Measurements from ENCODE around the gene PWP2. TPM values are rescaled to one million over a fixed set of nuclear protein-coding genes. Genes with fewer than 3 reads are reported as not detected.
A peak's percentile ranks its signal among the peaks of the same experiment; 100 is the strongest.
"Not testable (repeated sequence)": the region's sequence is repeated elsewhere in the genome, so short reads cannot be mapped to it uniquely, and the experiment has no call there.

PWP2 gene
- total RNA-seq, 1 donor from 2014 or later, result 8.5 TPM

DNA sequence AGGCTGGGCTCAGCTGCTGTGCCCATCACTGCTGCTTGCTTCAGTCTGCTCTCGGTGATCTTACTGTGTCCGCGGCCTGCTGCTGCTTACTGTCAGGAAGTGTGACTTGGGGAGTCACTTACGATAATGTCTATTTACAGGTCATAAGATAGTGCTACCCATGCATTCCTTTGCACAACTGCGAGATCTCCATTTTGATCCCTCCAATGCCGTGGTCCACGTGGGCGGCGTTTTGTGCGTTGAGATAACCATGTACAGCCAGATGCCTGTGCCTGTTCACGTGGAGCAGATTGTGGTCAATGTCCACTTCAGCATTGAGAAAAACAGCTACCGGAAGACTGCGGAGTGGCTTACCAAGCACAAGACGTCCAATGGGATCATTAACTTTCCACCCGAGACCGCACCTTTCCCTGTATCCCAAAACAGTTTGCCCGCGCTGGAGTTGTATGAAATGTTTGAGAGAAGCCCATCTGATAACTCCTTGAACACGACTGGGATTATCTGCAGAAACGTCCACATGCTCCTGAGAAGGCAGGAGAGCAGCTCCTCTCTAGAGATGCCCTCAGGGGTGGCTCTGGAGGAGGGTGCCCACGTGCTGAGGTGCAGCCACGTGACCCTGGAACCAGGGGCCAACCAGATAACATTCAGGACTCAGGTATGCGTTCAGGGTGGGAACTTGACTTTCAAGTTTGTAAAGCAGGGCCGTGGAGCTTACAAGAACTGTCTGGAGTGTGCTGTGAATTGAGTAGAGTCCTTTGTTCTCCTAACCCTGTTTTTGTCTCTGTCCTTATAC is 24.4 kb upstream of the PWP2 start:
- DNase-seq (ENCODE audit: low read depth in 2 of 2), result peak in 1 of 2 donors; percentile 15

DNA sequence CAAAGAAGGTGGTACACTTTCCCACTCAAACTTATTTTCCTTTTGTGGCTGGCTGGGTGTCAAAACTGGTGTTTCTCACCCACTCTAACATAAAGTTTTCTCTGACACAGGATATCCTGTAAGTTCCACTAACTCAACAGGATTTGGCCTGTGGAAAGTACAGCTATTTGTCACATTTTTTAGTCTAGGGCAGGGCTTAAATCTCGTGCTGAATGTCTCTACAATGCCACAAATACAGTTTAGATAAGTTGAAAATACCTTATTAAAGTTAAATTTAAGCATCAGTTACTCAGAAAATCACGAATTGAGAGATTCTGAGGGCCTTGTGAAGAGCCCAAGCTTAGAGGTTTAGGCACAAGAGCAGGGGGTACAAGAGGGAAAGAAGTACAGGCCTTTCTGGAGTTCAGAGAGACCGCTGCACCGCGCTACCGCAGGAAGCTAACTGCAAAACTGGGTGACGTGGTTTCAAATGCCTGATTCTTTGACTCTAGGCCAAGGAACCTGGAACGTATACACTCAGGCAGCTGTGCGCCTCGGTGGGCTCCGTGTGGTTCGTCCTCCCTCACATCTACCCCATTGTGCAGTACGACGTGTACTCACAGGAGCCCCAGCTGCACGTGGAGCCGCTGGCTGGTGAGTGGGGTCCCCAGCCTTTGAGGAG is 23.4 kb upstream of the PWP2 start:
- peak; percentile 88 to 93 for DNase-seq (ENCODE audit: low read depth in 2 of 2)

DNA sequence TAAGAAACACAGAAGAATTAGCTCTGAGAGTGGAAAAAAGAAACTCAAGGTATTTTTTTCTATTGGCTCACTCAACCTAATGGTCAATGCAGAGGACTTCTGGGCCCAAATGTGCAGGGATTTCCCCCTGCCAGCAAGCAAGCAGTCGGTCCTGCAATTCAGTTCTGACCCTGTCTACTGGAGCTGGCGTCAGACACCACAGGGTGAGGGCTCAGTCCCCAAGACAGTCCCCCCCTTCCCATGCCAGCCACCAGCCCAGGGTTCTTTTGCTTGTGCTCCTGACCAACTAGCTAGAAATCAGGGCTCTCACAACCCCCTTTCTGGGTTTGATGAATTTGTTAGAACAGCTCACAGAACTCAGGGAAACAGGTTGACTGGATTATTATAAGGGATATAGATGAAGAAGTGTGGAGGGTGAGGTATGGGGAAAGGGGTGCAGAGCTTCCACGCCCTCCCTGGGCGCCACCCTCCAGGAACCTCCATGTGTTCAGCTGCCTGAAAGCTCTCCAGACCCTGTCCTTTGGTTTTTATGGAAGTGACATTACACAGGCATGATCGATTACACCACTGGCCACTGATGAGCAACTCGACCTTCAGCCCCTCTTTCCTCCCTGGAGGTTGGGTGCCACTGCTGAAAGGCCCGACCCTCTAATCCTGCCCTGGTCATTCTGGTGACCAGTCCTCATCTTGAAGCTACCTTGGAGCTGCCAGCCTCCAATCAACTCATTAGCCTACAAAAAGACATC is 22.5 kb upstream of the PWP2 start:
- peak in 1 of 2 donors; percentile 25 for DNase-seq (ENCODE audit: low read depth in 2 of 2)

DNA sequence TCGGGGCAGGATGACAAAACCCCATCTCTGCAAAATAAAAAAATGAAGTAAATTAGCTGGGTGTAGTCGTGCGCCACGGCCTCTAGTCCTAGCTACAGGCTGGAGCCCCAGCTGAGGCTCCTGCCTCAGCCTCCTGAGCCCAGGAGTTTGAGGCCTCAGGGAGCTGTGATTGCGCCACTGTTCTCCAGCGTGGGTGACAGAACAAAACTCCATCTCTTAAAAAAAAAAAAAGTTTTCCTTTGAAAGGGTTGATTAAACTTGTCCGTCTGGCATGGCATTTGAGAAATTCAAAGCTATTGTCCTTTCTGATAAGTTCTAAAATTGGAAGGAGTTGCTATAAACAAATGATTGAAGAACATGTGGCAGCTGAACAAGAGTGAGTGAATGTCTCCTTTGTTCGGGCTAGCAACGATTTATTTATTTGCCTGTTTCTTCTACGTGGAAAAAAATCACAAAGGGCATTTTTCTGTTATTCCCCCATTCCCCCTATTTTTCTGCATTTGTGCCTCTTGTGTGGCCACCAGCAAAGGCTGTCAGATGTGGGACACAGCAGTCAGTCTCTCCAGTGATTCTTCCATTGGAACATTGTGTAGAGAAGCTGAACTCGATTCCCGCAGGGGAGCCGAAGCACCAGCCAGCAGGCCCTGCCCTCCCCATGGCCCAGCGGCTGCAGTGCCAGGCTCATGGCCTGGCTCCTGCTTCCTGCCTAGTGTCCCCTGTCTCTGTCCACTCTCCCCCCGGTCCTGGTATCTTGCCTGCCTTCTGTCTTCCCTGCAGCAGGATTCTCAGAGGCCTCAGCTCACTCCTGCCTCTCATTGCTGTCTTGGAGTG is 21.5 kb upstream of the PWP2 start:
- DNase-seq (ENCODE audit: low read depth in 2 of 2), result peak in 1 of 2 donors; percentile 14

DNA sequence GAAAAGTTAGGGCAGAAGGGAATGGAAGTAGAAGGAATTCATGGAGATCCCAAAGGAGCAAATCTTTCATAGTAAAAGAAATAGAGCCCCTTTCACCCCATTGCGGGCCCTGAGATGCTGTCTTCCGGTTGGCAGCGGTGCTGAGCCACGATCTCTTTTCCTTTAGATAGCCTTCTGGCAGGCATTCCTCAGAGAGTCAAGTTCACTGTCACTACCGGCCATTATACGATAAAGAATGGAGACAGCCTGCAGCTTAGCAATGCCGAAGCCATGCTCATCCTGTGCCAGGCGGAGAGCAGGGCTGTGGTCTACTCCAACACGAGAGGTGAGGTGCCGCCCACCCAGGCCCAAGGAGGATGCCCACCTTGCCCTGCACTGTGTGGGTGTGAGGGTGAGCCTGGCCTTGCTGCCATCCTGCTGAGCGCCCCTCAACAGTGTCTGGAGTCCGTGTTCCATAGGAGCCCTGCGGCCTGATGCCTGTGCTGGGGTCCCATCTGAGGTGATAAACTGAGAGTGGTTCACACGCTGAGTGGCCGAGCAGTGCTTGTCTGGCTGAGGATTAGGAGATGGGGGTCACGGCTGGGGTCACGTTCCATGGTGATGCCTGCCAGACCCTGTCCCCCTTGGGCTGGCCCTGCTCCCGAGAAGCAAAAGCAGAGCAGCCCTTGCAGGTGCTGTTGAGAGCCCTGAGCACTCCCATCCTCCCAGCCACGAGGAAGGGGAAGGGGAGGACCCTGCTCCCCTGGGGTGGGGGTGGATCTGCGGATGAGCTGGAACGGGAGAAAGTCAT is 20.4 kb upstream of the PWP2 start:
- DNase-seq (ENCODE audit: low read depth in 2 of 2), result no peak

DNA sequence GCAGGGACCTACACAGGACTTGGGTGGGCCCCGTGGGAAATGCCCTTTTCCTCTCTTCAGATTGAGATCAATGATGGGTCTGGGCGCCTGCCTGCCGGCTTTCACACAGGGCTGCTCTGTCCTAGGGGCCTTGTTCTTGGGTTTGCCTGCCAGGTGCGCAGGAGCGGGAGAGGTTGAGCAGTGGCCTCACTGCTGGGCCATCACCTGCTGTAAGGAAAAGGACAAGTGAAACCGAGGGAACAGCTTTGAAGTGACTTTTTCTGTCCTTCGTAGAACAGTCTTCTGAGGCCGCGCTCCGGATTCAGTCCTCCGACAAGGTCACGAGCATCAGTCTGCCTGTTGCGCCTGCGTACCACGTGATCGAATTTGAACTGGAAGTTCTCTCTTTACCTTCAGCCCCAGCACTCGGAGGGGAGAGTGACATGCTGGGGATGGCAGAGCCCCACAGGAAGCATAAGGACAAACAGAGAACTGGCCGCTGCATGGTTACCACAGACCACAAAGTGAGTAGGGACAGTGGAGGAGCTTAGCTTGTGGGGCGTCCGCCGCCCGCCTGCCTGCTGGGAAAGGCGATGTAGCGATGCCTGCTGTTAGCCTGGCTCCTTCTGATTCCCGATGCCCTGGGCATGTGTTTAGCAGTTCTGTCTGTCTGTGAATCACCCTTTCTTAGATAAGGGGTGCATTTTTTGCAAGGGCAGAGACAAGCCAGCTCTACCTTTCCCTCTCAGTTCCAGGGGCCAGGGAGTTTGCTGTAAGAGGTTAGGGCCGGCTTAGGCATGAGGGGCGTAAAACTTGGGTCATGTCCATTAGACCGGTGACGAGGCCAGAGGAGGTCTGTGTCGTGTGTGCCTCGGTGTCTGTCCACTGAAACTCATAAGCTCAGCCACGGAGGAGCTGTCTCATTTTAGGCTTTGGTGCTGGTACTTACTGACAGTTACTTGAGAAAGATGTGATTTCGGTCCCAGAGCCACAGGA is 19.5 kb upstream of the PWP2 start:
- DNase-seq (ENCODE audit: low read depth in 2 of 2), result no peak

DNA sequence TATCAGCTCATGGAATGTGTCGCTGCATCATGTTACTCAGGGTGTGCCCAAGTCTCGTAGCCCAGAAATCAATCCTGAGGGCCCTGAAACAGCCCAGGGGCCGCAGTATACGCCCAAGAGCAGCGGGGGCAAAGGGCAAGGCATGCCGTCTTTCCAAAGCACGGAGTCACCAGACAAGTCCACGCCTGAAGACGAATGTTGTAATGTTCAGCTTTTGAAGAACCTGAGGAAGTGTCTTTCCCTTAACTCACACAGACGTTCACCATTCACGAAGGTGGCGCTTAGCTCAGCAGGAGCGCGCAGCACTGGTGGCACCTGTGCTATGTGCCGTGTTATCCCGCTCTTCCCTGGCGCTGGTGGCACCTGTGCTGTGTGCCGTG is 18.8 kb upstream of the PWP2 start:
- no peak for DNase-seq (ENCODE audit: low read depth in 2 of 2)

DNA sequence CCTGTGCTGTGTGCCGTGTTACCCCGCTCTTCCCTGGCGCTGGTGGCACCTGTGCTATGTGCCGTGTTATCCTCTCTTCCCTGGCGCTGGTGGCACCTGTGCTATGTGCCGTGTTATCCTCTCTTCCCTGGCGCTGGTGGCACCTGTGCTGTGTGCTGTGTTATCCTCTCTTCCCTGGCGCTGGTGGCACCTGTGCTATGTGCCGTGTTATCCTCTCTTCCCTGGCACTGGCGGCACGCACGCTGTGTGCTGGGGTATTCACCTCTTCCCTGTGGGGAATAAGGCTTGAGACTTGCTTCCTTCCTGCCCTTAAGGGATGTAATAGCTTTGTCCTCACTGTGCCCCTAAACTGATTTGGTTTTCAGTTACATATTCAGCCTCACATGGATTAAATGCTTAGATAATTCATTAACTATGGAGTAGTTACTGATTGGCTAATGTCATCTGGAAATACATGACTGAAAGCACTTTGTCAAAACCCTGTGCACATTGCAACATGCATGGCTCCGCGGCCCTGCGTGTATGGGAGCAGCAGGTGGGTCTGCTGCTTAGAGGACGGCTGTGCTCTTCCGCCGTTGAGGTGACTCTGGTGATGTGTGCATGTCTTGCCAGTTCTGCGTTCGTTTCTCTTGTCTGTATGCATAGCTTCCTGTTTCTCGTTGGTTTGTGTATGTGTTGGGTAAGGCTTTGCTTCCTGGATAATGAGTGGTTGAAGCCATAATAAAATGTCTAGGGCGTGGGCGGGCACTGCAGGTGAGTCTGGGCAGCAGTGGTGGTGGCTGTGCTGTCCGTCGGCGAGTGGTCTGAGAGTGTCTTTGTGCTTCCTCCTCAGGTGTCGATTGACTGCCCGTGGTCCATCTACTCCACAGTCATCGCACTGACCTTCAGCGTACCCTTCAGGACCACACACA is 17.9 kb upstream of the PWP2 start:
- DNase-seq (ENCODE audit: low read depth in 2 of 2), result no peak

DNA sequence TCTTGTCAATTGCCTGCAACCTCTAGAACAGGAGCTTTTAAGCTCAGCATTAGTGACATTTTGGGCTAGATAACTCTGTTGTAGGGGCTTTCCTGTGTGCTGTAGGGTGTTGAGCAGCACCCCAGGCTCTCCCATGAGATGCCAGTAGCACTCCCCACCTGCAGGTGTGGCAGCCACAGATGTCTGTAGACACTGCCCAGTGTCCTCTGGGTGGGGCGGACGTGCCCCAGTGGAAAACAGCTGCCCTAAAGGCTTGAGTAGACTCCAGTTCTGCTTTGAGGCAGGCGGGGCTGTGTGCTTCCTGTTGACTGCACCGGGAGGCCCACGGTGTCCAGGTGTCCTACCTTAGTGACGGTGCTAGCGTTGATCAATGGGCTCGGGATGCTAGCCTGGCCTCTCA is 16.9 kb upstream of the PWP2 start:
- no peak for DNase-seq (ENCODE audit: low read depth in 2 of 2)

DNA sequence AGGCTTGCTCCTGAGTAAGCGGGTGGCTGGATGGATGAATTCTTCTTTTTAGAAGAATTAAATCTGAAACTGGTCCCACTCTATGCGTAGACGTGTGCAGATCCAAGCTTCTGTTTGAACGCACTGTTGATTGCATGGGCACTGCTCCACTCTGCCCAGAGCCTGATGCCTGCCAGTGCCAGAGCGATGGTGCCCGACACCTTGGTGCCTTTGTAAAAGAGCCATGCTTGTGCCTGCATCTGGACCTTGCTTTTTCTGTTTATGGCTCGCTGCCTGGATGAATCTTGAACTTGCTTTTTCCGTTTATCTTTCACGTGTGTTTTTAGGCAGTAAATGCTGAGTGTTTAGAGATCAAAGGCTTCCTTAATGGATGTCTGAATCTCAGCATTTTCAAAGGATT is 15.0 kb upstream of the PWP2 start:
- DNase-seq (ENCODE audit: low read depth in 2 of 2), result no peak

DNA sequence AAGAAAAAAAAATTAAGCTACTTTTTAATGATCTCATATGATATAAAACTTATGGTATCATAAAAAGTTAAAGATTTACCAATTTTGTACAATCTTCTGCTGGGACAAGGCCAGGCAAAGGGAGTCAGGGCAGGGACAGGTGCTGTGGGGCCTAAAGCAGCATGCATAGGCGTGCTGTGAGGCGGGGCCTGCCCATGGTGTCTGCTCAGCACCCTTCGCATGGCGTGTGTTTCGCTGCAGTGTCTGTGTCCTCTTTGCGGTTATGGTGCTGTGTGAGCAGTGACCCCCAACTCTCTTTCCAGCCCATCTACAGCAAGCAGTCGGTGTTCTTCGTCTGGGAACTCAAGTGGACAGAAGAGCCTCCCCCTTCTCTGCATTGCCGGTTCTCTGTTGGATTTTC is 13.4 kb upstream of the PWP2 start:
- DNase-seq (ENCODE audit: low read depth in 2 of 2), result no peak

DNA sequence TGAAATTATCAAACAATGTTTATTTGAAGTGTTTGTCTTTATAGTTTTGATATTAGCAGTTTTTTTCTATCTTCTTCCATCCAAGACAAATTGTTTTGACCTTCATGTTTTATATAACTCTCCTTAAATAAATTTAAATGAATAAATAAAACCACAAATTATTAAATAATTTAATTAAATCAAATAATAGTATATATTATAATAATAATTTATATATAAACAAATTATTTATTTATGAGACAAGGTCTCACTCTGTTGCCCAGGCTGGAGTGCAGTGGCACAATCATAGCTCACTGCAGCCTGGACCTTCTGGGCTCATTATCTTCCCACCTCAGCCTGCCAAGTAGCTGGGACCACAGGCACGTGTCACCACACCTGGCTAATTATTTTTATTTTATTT is 12.4 kb upstream of the PWP2 start:
- DNase-seq (ENCODE audit: low read depth in 2 of 2), result no peak

DNA sequence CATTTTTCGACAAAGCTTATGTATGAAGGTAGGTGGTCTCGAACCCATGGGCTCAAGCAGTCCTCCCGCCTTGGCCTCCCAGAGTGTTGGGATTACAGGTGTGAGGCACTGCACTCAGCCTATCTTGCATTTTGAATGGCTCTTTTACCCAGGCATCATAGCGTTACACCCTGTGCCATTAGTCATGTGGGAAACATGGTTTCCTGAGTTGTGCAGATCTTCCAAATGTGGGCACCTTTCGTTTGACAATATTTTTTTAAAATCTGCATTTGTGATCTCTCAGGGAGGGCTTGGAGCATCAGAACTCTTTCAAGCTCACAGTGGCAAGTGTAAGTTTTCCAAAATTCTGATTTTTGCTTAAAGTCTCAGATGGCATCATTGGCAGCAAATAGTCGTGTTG is 8.7 kb upstream of the PWP2 start:
- DNase-seq (ENCODE audit: low read depth in 2 of 2), result not testable (repeated sequence)

DNA sequence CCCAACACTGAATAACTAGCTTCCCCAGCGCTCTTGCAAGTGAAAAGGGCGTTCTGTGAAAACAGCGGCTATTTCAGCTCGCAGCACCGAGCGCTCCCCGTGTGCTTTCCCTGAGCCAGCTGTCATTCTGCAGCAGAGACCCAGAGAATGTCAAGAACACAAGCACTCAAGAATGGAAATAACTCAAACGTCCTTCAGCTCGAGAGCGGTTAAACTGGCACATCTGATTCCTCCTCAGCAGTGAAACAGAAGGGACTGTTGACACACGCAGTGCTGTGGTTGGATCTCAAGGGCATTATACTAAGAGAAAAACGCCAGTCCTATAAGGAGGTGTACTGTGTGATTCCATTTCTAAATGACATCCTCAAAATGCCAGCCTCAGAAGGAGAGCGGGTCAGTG is 8.2 kb upstream of the PWP2 start:
- DNase-seq (ENCODE audit: low read depth in 2 of 2), result not testable (repeated sequence)

DNA sequence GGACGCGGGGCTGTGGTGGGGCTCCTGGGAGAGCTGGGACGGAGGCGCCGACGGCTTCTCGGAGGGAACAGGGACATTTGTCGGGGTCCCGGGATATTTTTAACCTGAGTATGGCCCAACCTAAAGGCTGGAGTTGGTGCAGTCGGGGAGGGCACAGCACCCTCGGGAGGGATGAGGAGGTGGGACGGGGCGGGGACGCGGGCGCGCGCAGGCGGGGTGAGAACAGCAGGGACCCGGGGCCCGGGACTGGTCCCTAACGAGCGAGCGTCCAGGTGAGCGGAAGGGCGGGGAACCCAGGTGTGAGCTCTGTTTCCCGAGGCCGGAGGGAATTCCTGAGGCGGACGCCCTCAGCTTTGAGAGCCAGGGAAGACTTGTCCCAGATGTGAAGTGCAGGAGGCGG is 390 bp downstream of the PWP2 start:
- DNase-seq (ENCODE audit: low read depth in 2 of 2), result not testable (repeated sequence)

DNA sequence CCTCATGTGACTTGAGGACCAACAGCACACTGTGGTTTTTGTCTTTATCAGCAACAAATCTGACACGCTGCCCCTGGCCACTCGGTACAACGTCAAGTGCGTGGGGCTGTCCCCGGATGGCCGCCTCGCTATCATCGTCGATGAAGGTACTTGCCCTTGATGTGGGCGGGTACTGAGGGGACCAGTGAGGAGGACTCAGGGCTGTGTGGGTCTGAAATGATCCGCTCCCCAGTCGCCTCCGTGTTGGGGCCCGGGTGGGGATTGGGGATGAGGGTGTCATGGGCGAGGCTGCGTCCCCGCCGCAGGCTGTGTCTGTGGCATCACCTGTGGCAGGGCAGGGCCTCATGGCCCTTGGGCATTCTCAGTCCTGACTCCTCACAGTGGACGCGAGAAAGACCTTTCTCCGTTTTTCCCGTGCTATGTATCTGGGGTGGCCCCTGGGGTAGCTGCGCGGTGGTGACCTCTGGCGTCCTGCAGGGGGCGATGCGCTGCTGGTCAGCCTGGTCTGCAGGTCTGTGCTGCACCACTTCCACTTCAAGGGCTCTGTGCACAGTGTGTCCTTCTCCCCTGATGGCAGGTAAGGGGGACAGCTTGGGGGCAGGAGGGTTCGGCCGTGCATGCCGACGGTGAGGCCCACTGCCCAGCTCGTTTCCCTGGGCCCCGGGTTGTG is 6.6 kb downstream of the PWP2 start:
- DNase-seq (ENCODE audit: low read depth in 2 of 2), result not testable (repeated sequence)

DNA sequence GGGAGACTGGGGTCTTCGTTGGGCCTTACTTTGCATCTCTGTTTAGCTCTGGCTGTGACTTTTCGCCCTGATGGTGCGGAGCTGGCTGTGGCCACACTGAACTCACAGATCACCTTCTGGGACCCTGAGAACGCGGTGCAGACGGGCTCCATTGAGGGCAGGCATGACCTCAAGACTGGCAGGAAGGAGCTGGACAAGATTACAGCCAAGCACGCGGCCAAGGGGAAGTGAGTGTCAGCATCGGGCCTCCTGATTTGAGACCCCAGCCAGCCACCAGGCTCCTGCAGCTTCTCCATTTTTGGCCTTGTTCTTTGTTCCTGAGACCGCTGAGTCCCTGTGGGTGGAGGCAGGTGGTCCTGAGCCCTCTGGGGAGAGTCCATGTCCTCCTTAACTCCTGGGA is 14.9 kb downstream of the PWP2 start:
- not testable (repeated sequence) for DNase-seq (ENCODE audit: low read depth in 2 of 2)

DNA sequence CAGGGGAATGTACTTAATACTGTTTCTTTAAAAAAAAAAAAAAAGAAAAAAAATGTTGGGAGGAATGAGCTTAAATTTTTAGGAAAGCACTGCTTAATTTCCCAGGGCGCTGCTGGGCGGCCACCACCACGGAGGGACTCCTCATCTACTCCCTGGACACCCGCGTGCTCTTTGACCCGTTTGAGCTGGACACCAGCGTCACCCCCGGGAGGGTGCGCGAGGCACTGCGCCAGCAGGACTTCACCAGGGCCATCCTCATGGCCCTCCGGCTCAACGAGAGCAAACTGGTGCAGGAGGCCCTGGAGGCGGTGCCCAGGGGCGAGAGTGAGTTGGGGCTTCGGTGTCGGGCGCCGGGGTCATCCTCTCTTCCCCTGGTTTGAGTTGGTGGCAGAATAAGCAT is 20.6 kb downstream of the PWP2 start:
- DNase-seq (ENCODE audit: low read depth in 2 of 2), result not testable (repeated sequence)

Data from dermis microvascular lymphatic vessel endothelial cell (primary cell).